Thyroid gland (tissue), 4 donors: ENCODE data around the gene XPO4.

ENCODE experiments used
- CTCF ChIP-seq, 6 experiments: fragments of 200-600 bp in 3 of 6; fragments of 450-650 bp in 3 of 6; sonication (generic) in 3 of 6; IDR thresholded peaks; one replicate each; pipeline ENCODE4 v1.5.1; 2016 to 2019; ENCODE audit warnings: antibody characterized with exemption in 6 of 6, mild to moderate bottlenecking in 2 of 6, inconsistent platforms in 1 of 6, moderate library complexity in 1 of 6
- POLR2A ChIP-seq, 2 donors: fragments of 450-650 bp; IDR thresholded peaks; one replicate each; pipeline ENCODE4 v1.6.1; 2017; ENCODE audit warnings: antibody characterized with exemption in 2 of 2, mild to moderate bottlenecking in 2 of 2, moderate library complexity in 1 of 2

- TF ChIP-seq CTCF (IDR thresholded peaks at IDR 0.05): no peak
- no peak for TF ChIP-seq POLR2A (IDR thresholded peaks at IDR 0.05)
Measured at GRCh38 chr13:20775961-20776360, 126.6 kb downstream of the XPO4 start.
